Activated B cell treated with CpG ODN at 0.5 μM for 24 hours (primary cell): ENCODE data around the gene EHMT1. TPM values are rescaled to one million over a fixed set of nuclear protein-coding genes. Genes with fewer than 3 reads are reported as not detected.

Source experiments
- ATAC-seq: fragments of 200-7000 bp; cut with Tn5 transposase; one replicate; pipeline ENCODE4 v1.10.0; 2021; ENCODE audit warnings: low read depth, mild to moderate bottlenecking, moderate library complexity
- CTCF ChIA-PET: fragments of 350-600 bp; sonication (Branson Sonifier 250); formaldehyde crosslinking; loops from one replicate; lab custom pipeline; 2021; ENCODE audit warnings: antibody characterized with exemption; lab: Charles Lee
- POLR2A ChIA-PET: fragments of 350-600 bp; sonication (Branson Sonifier 250); formaldehyde crosslinking; loops from one replicate; lab custom pipeline; 2021; ENCODE audit warnings: antibody characterized with exemption; lab: Charles Lee
- DNase-seq: peaks from one replicate; pipeline ENCODE4 v3.0.0; 2022
- H3K27ac Mint-ChIP-seq: one replicate; pipeline ENCODE4 v1.8.0; 2020; ENCODE audit warnings: mixed read lengths
- H3K27me3 Mint-ChIP-seq: one replicate; pipeline ENCODE4 v1.8.0; 2021; ENCODE audit warnings: mixed read lengths
- H3K36me3 Mint-ChIP-seq: one replicate; pipeline ENCODE4 v1.8.0; 2021; ENCODE audit warnings: low read depth, mixed read lengths
- H3K4me1 Mint-ChIP-seq: one replicate; pipeline ENCODE4 v1.8.0; 2021; ENCODE audit warnings: mixed read lengths
- H3K4me3 Mint-ChIP-seq: one replicate; pipeline ENCODE4 v1.8.0; 2020; ENCODE audit warnings: mild to moderate bottlenecking, mixed read lengths
- H3K9me3 Mint-ChIP-seq: one replicate; pipeline ENCODE4 v1.8.0; 2020; ENCODE audit warnings: mixed read lengths
- CTCF ChIP-seq: fragments of 200-600 bp; IDR thresholded peaks from one replicate; pipeline ENCODE4 v1.8.0; 2022; ENCODE audit warnings: antibody characterized with exemption, mild to moderate bottlenecking
- intact Hi-C: fragments of 100-400 bp; cut with micrococcal nuclease; formaldehyde crosslinking; loops from one replicate; pipeline ENCODE4 v1.15.1; 2024
- total RNA-seq: library from RNA; stranded (reverse); gene quantifications from 2 replicates; pipeline ENCODE4 v1.2.3, GENCODE V29; 2022

The EHMT1 gene
- total RNA-seq, 1 donor from 2014 or later, result 163 TPM

- Mint-ChIP-seq H3K9me3 (no peaks in the 10 kb centered on the region), H3K27ac (peak overlapping the region; percentile 44), H3K27me3 (no peaks in the 10 kb centered on the region), H3K36me3 (peaks cover 41% of the 10 kb centered on the region), H3K4me3 (peak overlapping the region; percentile 33), H3K4me1 (peaks cover 41% of the 10 kb centered on the region)
- no peak for DNase-seq
- ChIA-PET POLR2A (no interaction called here), CTCF (no interaction called here)
- TF ChIP-seq CTCF, result no peak
- ATAC-seq, result no peak
- intact Hi-C loops, result no loop called here
These were observed 42.9 kb upstream of the EHMT1 start for GRCh38 chr9:137575716-137576411.

GRCh38 chr9:137578518-137579258, 40.1 kb upstream of the EHMT1 start, which contains the start of gene DPH7:
TSS of gene DPH7 (minus strand) at chr9:137578925. CDS start at chr9:137578777, 148 bp downstream.
- no peaks in the 10 kb centered on the region for H3K27me3 Mint-ChIP-seq
- H3K36me3 Mint-ChIP-seq, result peaks cover 49% of the 10 kb centered on the region
- H3K4me1 Mint-ChIP-seq, result peaks cover 41% of the 10 kb centered on the region
- peak; percentile 97 for ATAC-seq
- H3K27ac Mint-ChIP-seq, result peak within 1 kb of the TSS; percentile 35
- H3K9me3 Mint-ChIP-seq, result no peaks in the 10 kb centered on the region
- DNase-seq, result peak; percentile 98
- TF ChIP-seq CTCF, result peak; percentile 59
- POLR2A ChIA-PET, result interaction anchor here (0.8 to 2.0 kb wide), 5 partner anchors 12 to 29 kb away, joined by 3 to 9 read pairs (median 6); partner anchors contain the start of genes ARRDC1, MRPL41 and ZMYND19
- intact Hi-C loops, result loop anchor here (1.0 to 2.0 kb wide), 3 partner anchors 27 to 40 kb away; partner anchors contain the start of genes ARRDC1, MRPL41 and PNPLA7
- CTCF ChIA-PET, result interaction anchor here (0.8 to 1.7 kb wide), 7 partner anchors 10 to 44 kb away, joined by 3 to 6 read pairs (median 4); partner anchors contain the start of genes MRPL41 and ZMYND19
- peak within 1 kb of the TSS; percentile 82 for H3K4me3 Mint-ChIP-seq

- H3K36me3 Mint-ChIP-seq, result peaks cover 47% of the 10 kb centered on the region
- ChIA-PET POLR2A (interaction anchor here (0.6 to 2.0 kb wide), 5 partner anchors 12 to 190 kb away, joined by 3 to 9 read pairs (median 6); partner anchors contain the start of genes ARRDC1, MRPL41 and ZMYND19), CTCF (interaction anchor here (1.0 to 1.7 kb wide), 5 partner anchors 9 to 43 kb away, joined by 3 to 6 read pairs (median 4); partner anchors contain the start of genes MRPL41 and ZMYND19)
- intact Hi-C loops, result loop anchor here (2.0 kb wide), 1 partner anchor 28 kb away; the partner anchor contains the start of genes MRPL41 and PNPLA7
- no peaks in the 10 kb centered on the region for H3K27me3 Mint-ChIP-seq
- TF ChIP-seq CTCF, result no peak
- no peak overlapping the region for H3K27ac Mint-ChIP-seq
- H3K9me3 Mint-ChIP-seq, result no peaks in the 10 kb centered on the region
- peaks cover 41% of the 10 kb centered on the region for H3K4me1 Mint-ChIP-seq
- DNase-seq (no peak), ATAC-seq (no peak)
- H3K4me3 Mint-ChIP-seq, result peak overlapping the region; percentile 82
These were observed 39.6 kb upstream of the EHMT1 start for GRCh38 chr9:137579259-137579604.

- CTCF ChIA-PET, result interaction anchor here (1.3 kb wide), 1 partner anchor 23 kb away, joined by 3 read pairs; no protein-coding TSS in a partner anchor
- intact Hi-C loops, result no loop called here
- Mint-ChIP-seq H3K36me3 (peaks cover 41% of the 10 kb centered on the region), H3K9me3 (no peaks in the 10 kb centered on the region), H3K4me3 (no peak overlapping the region), H3K27ac (no peak overlapping the region), H3K27me3 (no peaks in the 10 kb centered on the region), H3K4me1 (peaks cover 35% of the 10 kb centered on the region)
- ATAC-seq (no peak), DNase-seq (no peak)
- POLR2A ChIA-PET, result interaction anchor here (0.6 to 1.7 kb wide), 3 partner anchors 28 to 189 kb away, joined by 5 to 9 read pairs (median 6); partner anchors contain the start of gene MRPL41
- no peak for TF ChIP-seq CTCF
These were observed 38.4 kb upstream of the EHMT1 start for GRCh38 chr9:137580209-137580953.
